Adrenal gland (tissue), 12 donors: Measurements from ENCODE around the gene EIF2AK3. TPM values are rescaled to one million over a fixed set of nuclear protein-coding genes. Genes with fewer than 3 reads are reported as not detected.

Experiments used
- DNase-seq, 7 donors: peaks; one replicate each; pipeline ENCODE4 v3.0.0-alpha.2; 2019 to 2020
- H3K27ac ChIP-seq, 5 donors: fragments of 200-600 bp; sonication (generic) in 4 of 5; 1 replicate in 3 of 5; 2 replicates in 2 of 5; pipeline versions ENCODE4 v1.5.1 to v1.8.0; 2016 to 2020; ENCODE audit warnings: mild to moderate bottlenecking in 1 of 5
- H3K27me3 ChIP-seq: fragments of 200-600 bp; 2 replicates; pipeline ENCODE4 v1.8.0; 2021
- H3K36me3 ChIP-seq, 2 donors: fragments of 200-600 bp; replicated peaks in 1 of 2; 1 replicate in 1 of 2; 2 replicates in 1 of 2; pipeline versions ENCODE4 v1.5.1 to v1.8.0; 2018 to 2022
- H3K4me1 ChIP-seq, 2 donors: fragments of 200-600 bp; replicated peaks in 1 of 2; 1 replicate in 1 of 2; 2 replicates in 1 of 2; pipeline versions ENCODE4 v1.5.1 to v1.8.0; 2018 to 2021
- H3K4me3 ChIP-seq, 4 donors: fragments of 200-600 bp; sonication (generic) in 3 of 4; one replicate each; pipeline ENCODE4 v1.5.1; 2016 to 2018
- H3K9me3 ChIP-seq, 3 donors: fragments of 200-600 bp; sonication (generic) in 1 of 3; replicated peaks in 1 of 3; 1 replicate in 2 of 3; 2 replicates in 1 of 3; pipeline versions ENCODE4 v1.5.1 to v1.8.0; 2016 to 2021
- CTCF ChIP-seq, 6 experiments: fragments of 450-650 bp in 4 of 6; fragments of 200-600 bp in 2 of 6; sonication (generic) in 1 of 6; IDR thresholded peaks; 1 replicate in 5 of 6; 2 replicates in 1 of 6; pipeline versions ENCODE4 v1.5.1 to v1.8.0; 2016 to 2021; ENCODE audit warnings: antibody characterized with exemption in 6 of 6, mild to moderate bottlenecking in 2 of 6, moderate library complexity in 1 of 6
- POLR2A ChIP-seq, 2 donors: fragments of 450-650 bp; IDR thresholded peaks; one replicate each; pipeline ENCODE4 v1.6.1; 2017; ENCODE audit warnings: antibody characterized with exemption in 2 of 2, mild to moderate bottlenecking in 2 of 2, moderate library complexity in 1 of 2
- WGBS, 4 donors: extraction: QIAGEN DNeasy Blood & Tissue Kit in 2 of 4; methylation state at CpG; one replicate each; pipeline versions ENCODE4 v1.1.5 to v1.1.7; 2013 to 2017; 5-methylcytosine and 5-hydroxymethylcytosine counted together
- intact Hi-C, 2 donors: fragments of 100-400 bp; cut with DNase I; formaldehyde crosslinking; loops; one replicate each; pipeline versions ENCODE4 v1.14.1 to v1.15.0; 2022 to 2023
- polyA plus RNA-seq, 3 donors: library from polyadenylated mRNA; stranded (reverse); fragments of 200-250 nt in 2 of 3; fragments of 350-450 nt in 1 of 3; fragmentation: Illumina TruSeq in 1 of 3; extraction: RNeasy Lipid Tissue Mini Kit (QIAGEN cat#74804) in 1 of 3; gene quantifications; one replicate each; pipeline ENCODE4 v1.2.3, GENCODE V29; 2013 to 2014
- total RNA-seq, 9 donors: library from RNA; depleted of rRNA in 4 of 9; stranded (reverse); fragments of >200 nt in 4 of 9; fragments of 120-200 nt in 1 of 9; fragmentation: NEBNext Ultra II Directional in 1 of 9; extraction: Animal tissue kit (Norgen Biotek cat#: 25700) in 1 of 9; gene quantifications; one replicate each; pipeline versions ENCODE4 v1.1.0 to v1.2.4, GENCODE V29; 2013 to 2023
- donor health status: healthy with polysubstance abuse.
- donor health status: Bipolar disorder and iron deficiency.
- donor health status: DM: yes; HTN: yes; CAD: no.
- donor health status: DM: no; HTN: no; CAD: no.
- donor health status: DM: no; HTN: no; CAD: no.
- donor health status: DM: yes; HTN: yes; CAD: no.

Gene EIF2AK3
- total and polyA plus RNA-seq, 12 donors: 3.6 to 89.6 (median 21.3) TPM

GRCh38 chr2:88540346-88540745 lies 86.9 kb downstream of the EIF2AK3 start:
- H3K27me3 ChIP-seq: no peaks in the 10 kb centered on the region
- TF ChIP-seq POLR2A (IDR thresholded peaks at IDR 0.05) (no peak), CTCF (IDR thresholded peaks at IDR 0.05) (no peak)
- no peak overlapping the region for H3K27ac ChIP-seq
- intact Hi-C loops: no loop called here
- H3K9me3 ChIP-seq: no peaks in the 10 kb centered on the region
- 70 to 87% (median 78%) methylated on average over 2 of the region's 2 CpGs for WGBS, 4 donors
- DNase-seq: no peak
- no peaks in the 10 kb centered on the region for H3K36me3 ChIP-seq
- H3K4me1 ChIP-seq: no peaks in the 10 kb centered on the region
- no peak overlapping the region for H3K4me3 ChIP-seq

- DNase-seq: no peak
- H3K27ac ChIP-seq: no peak overlapping the region
- no peak for TF ChIP-seq POLR2A (IDR thresholded peaks at IDR 0.05)
- no peak for TF ChIP-seq CTCF (IDR thresholded peaks at IDR 0.05)
- no peaks in the 10 kb centered on the region for H3K36me3 ChIP-seq
- H3K4me1 ChIP-seq: no peaks in the 10 kb centered on the region
- intact Hi-C loops: no loop called here
- H3K27me3 ChIP-seq: no peaks in the 10 kb centered on the region
- H3K4me3 ChIP-seq: no peak overlapping the region
- H3K9me3 ChIP-seq: no peaks in the 10 kb centered on the region
- WGBS, 4 donors: 86 to 93% (median 89%) methylated on average over 11 of the region's 11 CpGs
Observed at GRCh38 chr2:88538362-88538917, 88.8 kb downstream of the EIF2AK3 start.

- no peaks in the 10 kb centered on the region for H3K4me1 ChIP-seq
- intact Hi-C loops: no loop called here
- no peak overlapping the region for H3K27ac ChIP-seq
- no peaks in the 10 kb centered on the region for H3K27me3 ChIP-seq
- TF ChIP-seq POLR2A (IDR thresholded peaks at IDR 0.05) (no peak), CTCF (IDR thresholded peaks at IDR 0.05) (no peak)
- no peaks in the 10 kb centered on the region for H3K9me3 ChIP-seq
- no peak overlapping the region for H3K4me3 ChIP-seq
- no peak for DNase-seq
- H3K36me3 ChIP-seq: no peaks in the 10 kb centered on the region
- 60 to 72% (median 65%) methylated on average over 6 of the region's 6 CpGs for WGBS, 4 donors
Observed at GRCh38 chr2:88537640-88538039, 89.6 kb downstream of the EIF2AK3 start.

- 88 to 95% (median 90%) methylated on average over 4 of the region's 4 CpGs for WGBS, 4 donors
- TF ChIP-seq CTCF (IDR thresholded peaks at IDR 0.05) (no peak), POLR2A (IDR thresholded peaks at IDR 0.05) (no peak)
- no peaks in the 10 kb centered on the region for H3K27me3 ChIP-seq
- H3K27ac ChIP-seq: no peak overlapping the region
- H3K36me3 ChIP-seq: no peaks in the 10 kb centered on the region
- intact Hi-C loops: no loop called here
- H3K9me3 ChIP-seq: no peaks in the 10 kb centered on the region
- no peaks in the 10 kb centered on the region for H3K4me1 ChIP-seq
- no peak for DNase-seq
- H3K4me3 ChIP-seq: no peak overlapping the region
Observed at GRCh38 chr2:88530081-88530480, 97.2 kb downstream of the EIF2AK3 start.
